Activated naive CD4-positive, alpha-beta T cell treated with anti-CD3 and anti-CD28 coated beads, Interleukin-2, amount 50 U/mL, for 24 hours (primary cell): ENCODE data around the gene SASH3.

Source experiments
- H3K27ac Mint-ChIP-seq: one replicate; pipeline ENCODE4 v1.8.0; 2021; ENCODE audit warnings: mild to moderate bottlenecking, mixed read lengths
- H3K27me3 Mint-ChIP-seq: one replicate; pipeline ENCODE4 v1.8.0; 2021; ENCODE audit warnings: mixed read lengths
- H3K36me3 Mint-ChIP-seq: one replicate; pipeline ENCODE4 v1.8.0; 2021; ENCODE audit warnings: mixed read lengths
- H3K4me1 Mint-ChIP-seq: one replicate; pipeline ENCODE4 v1.8.0; 2021; ENCODE audit warnings: mixed read lengths
- H3K4me3 Mint-ChIP-seq: one replicate; pipeline ENCODE4 v1.8.0; 2021; ENCODE audit warnings: mild to moderate bottlenecking, mixed read lengths
- H3K9me3 Mint-ChIP-seq: one replicate; pipeline ENCODE4 v1.8.0; 2021; ENCODE audit warnings: mixed read lengths

SASH3 gene

DNA sequence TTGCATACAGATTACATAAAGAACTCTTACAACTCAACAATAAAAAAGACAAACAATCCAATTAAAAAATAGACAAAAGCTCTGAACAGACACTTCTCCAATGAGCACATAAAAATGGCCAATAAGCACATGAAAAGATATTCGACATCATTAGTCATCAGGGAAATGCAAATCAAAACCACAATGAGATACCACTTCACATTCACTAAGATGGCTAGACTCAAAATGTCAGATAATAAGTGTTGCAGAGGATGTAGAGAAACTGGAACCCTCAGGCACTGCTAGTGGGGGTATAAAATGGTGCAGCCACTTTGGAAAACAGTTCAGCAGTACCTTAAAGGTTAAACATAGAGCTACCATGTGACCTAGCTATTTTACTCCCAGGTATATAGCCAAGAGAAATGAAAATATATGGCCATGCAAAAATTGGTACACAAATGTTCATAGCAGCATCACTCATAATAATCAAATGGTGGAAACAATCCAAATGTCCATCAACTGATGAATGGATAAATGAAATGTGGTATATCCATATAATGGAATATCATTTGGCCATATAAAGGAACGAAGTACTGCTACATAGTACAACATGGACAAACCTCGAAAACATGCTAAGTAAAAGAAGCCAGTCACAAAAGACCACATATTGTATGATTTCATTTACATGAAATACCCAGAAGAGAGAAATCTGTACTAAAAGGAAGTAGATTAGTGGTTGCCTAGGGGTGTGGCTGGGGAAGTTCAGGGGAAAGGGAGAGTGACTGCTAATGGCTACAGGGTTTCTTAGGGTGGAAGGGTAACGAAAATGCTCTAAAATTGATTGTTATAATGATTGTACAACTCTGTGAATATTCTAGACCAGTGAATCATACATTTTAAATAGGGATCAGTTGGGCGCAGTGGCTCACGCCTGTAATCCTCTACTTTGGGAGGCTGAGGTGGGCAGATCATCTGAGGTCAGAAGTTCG, 29.4 kb downstream of the SASH3 start:
- Mint-ChIP-seq H3K36me3 (peaks cover 14% of the 10 kb centered on the region), H3K4me1 (peaks cover 16% of the 10 kb centered on the region), H3K4me3 (no peak overlapping the region), H3K9me3 (no peaks in the 10 kb centered on the region), H3K27ac (no peak overlapping the region), H3K27me3 (no peaks in the 10 kb centered on the region)

- no peak overlapping the region for H3K4me3 Mint-ChIP-seq
- H3K4me1 Mint-ChIP-seq, result peaks cover 8% of the 10 kb centered on the region
- H3K27ac Mint-ChIP-seq, result no peak overlapping the region
- H3K27me3 Mint-ChIP-seq, result no peaks in the 10 kb centered on the region
- H3K9me3 Mint-ChIP-seq, result no peaks in the 10 kb centered on the region
- H3K36me3 Mint-ChIP-seq, result peaks cover 9% of the 10 kb centered on the region
Observed at GRCh38 chrX:129813662-129814368, 34.1 kb downstream of the SASH3 start.

DNA sequence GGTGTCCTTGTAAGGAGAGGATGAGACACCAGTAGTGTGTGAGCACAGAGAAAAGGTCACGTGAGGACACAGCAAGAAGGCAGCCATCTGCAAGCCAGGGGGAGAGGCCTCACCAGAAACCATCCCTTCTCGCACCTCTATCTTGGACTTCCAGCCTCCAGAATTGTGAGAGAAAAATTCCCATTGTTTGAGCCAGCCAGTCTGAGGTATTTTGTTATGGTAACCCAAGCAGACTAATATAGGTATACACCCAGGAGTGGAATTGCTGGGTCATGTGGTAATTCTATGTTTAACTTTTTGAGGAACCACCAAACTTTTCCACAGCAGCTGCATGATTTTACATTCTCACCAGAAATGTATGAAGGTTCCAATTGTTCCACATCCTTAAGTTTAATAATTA, 38.4 kb downstream of the SASH3 start:
- H3K9me3 Mint-ChIP-seq, result no peaks in the 10 kb centered on the region
- H3K4me3 Mint-ChIP-seq, result no peak overlapping the region
- peaks cover 1% of the 10 kb centered on the region for H3K36me3 Mint-ChIP-seq
- no peak overlapping the region for H3K27ac Mint-ChIP-seq
- H3K4me1 Mint-ChIP-seq, result no peaks in the 10 kb centered on the region
- H3K27me3 Mint-ChIP-seq, result no peaks in the 10 kb centered on the region

DNA sequence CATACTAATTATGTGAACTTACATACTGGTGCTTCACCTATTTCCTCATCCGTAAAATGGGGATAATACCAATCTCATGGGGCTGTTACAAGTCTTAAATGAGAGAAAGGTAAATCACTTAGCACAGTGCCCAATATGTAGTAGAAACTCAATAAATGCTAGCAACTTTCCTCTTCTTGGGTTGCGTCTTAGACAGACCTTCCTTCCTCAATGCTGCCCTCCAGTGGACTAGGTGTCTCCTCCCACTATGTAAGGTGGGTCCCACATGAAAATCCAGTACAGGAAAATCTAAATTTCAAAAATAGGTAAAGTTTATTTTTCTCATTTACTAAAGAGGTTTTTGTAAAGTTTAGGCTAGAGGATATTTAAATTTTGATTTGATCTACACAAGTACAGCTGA, 43.4 kb downstream of the SASH3 start:
- no peak overlapping the region for H3K27ac Mint-ChIP-seq
- H3K4me1 Mint-ChIP-seq, result peaks cover 10% of the 10 kb centered on the region
- no peak overlapping the region for H3K4me3 Mint-ChIP-seq
- no peaks in the 10 kb centered on the region for H3K27me3 Mint-ChIP-seq
- peaks cover 5% of the 10 kb centered on the region for H3K36me3 Mint-ChIP-seq
- no peaks in the 10 kb centered on the region for H3K9me3 Mint-ChIP-seq

DNA sequence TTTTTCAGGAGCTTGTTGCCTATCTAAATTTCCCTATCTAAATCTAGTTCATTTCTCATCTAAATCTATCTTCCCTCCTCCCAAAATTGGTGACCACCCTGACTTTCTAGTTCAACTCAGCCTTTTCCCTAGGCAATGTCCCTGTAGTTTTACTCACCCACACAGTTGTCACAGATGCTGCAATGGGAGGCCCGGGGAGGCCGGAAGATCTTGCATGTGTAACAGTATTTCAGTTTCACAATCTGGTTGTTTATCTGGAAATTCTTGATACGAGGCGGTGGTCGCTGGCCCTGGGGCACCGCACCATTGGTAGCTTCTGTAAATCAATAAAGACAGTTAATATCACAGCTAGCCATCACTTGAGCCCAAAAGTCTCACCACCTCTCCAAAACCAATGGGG, 43.8 kb downstream of the SASH3 start:
- Mint-ChIP-seq H3K27ac (peak overlapping the region; percentile 30), H3K4me3 (no peak overlapping the region), H3K9me3 (no peaks in the 10 kb centered on the region)

DNA sequence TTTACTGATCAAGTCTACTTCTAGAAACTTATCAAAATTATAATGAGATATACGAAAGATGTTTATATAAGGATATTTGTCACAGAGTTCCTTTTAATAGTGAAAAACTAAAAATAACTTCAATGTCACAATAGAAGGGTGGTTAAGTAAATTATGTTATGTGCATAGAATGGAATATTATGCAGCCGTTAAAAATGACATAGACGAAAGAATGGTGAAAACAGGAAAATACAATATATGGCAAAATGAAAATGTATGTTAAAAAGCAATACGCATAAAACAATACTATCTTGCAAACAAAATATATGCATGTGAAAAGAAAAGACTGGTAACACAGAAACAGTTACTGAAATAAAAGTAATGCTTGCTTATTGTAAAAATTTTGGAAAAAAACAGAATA, 44.9 kb downstream of the SASH3 start:
- Mint-ChIP-seq H3K9me3 (no peaks in the 10 kb centered on the region), H3K36me3 (peaks cover 7% of the 10 kb centered on the region), H3K4me1 (peaks cover 10% of the 10 kb centered on the region), H3K27ac (no peak overlapping the region), H3K4me3 (no peak overlapping the region), H3K27me3 (no peaks in the 10 kb centered on the region)

More for the DNA sequence above, 43.8 kb downstream of the SASH3 start:
- Mint-ChIP-seq H3K4me1 (peaks cover 10% of the 10 kb centered on the region), H3K36me3 (peaks cover 5% of the 10 kb centered on the region), H3K27me3 (no peaks in the 10 kb centered on the region)

DNA sequence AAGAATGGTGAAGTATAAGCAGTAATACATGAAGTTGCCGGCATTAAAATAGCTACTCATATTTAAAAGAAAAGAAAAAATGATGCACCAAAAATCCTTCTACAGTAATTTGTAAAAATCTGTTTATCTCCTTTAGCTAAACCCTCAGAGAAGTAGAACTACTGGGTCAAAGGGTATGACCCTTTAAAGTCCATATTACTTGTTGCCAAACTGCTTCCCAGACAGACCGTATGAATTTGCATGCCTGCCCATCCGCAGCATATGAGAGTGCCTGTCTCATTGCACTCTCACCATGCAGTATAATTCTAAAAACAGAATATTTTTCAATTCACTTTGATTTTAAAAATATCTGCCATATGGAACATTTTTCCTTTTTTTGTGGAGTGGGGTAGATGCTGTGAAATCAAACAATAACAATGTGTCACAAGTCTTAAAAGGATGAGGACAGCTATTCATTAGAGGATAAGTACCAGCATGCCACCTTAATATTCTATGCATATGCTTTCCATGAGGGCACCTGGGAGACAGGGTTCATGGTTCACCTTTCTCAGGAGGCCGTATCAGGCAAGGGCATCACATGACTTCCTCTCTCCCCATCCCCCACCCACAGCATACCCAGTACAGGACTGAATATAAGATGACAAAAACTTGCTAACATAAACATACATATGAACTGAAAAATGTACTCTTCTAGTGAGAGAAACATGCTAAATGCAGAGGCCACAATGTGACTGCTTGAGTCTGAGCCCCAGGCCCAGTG, 46.2 kb downstream of the SASH3 start:
- H3K36me3 Mint-ChIP-seq, result peaks cover 8% of the 10 kb centered on the region
- H3K9me3 Mint-ChIP-seq, result no peaks in the 10 kb centered on the region
- H3K27me3 Mint-ChIP-seq, result no peaks in the 10 kb centered on the region
- peaks cover 10% of the 10 kb centered on the region for H3K4me1 Mint-ChIP-seq
- H3K4me3 Mint-ChIP-seq, result no peak overlapping the region
- H3K27ac Mint-ChIP-seq, result no peak overlapping the region

- Mint-ChIP-seq H3K36me3 (peaks cover 3% of the 10 kb centered on the region), H3K4me3 (no peak overlapping the region), H3K27me3 (no peaks in the 10 kb centered on the region), H3K27ac (no peak overlapping the region), H3K9me3 (no peaks in the 10 kb centered on the region), H3K4me1 (peaks cover 10% of the 10 kb centered on the region)
Observed at GRCh38 chrX:129830494-129830893, 50.7 kb downstream of the SASH3 start.

DNA sequence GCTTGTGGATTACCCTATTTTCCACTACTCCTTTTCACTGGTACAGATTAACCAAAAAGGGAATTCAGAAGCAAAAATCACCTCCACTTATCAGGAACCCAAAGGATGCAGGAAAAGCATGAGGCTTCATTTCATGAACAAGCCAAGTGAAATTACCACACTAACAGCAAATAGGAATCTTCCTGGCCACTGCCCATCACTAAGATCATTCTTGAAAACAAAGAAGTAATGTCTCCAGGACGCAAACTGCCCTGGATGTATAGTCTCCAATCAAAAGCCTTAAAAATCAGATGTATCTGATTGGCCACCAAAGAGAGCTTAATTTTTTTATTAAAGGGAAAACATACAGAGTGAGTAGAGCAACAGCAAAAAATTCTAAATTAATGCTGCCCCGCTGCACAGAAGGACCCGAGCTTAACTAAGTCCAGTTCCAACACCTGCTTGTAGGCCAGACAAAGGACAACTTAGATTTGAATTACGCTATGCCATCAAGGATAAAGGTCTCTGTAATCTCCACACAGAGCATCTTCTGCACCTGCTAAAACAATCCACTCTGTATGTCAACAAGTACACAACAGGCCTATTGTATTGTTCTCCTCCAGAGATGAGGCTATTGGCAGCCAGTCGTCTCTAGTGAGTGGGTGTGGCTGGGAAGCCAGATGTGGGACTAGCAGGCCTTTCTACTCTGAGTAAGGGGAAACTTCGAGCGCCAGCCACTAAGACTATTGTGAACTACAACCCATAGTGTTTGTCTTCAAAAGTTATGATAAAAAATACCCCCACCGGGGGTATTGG, 51.5 kb downstream of the SASH3 start:
- H3K4me3 Mint-ChIP-seq, result no peak overlapping the region
- no peaks in the 10 kb centered on the region for H3K9me3 Mint-ChIP-seq
- H3K27me3 Mint-ChIP-seq, result no peaks in the 10 kb centered on the region
- peaks cover 2% of the 10 kb centered on the region for H3K4me1 Mint-ChIP-seq
- peaks cover 3% of the 10 kb centered on the region for H3K36me3 Mint-ChIP-seq
- H3K27ac Mint-ChIP-seq, result no peak overlapping the region

- Mint-ChIP-seq H3K27ac (peak overlapping the region; percentile 23), H3K4me3 (no peak overlapping the region), H3K27me3 (no peaks in the 10 kb centered on the region), H3K9me3 (no peaks in the 10 kb centered on the region), H3K4me1 (no peaks in the 10 kb centered on the region), H3K36me3 (peaks cover 6% of the 10 kb centered on the region)
Observed at GRCh38 chrX:129833153-129833990, 53.6 kb downstream of the SASH3 start.

GRCh38 chrX:129836827-129837226, 57.1 kb downstream of the SASH3 start:
- Mint-ChIP-seq H3K27me3 (no peaks in the 10 kb centered on the region), H3K4me3 (no peak overlapping the region), H3K27ac (no peak overlapping the region), H3K4me1 (peaks cover 15% of the 10 kb centered on the region), H3K9me3 (no peaks in the 10 kb centered on the region), H3K36me3 (peaks cover 2% of the 10 kb centered on the region)

- Mint-ChIP-seq H3K4me1 (peaks cover 26% of the 10 kb centered on the region), H3K9me3 (no peaks in the 10 kb centered on the region), H3K36me3 (peaks cover 2% of the 10 kb centered on the region), H3K4me3 (no peak overlapping the region), H3K27me3 (no peaks in the 10 kb centered on the region), H3K27ac (no peak overlapping the region)
Observed at GRCh38 chrX:129840344-129840743, 60.6 kb downstream of the SASH3 start.

GRCh38 chrX:129842510-129843208, 62.9 kb downstream of the SASH3 start:
- H3K36me3 Mint-ChIP-seq, result no peaks in the 10 kb centered on the region
- H3K27ac Mint-ChIP-seq, result peak overlapping the region; percentile 74
- H3K4me1 Mint-ChIP-seq, result peaks cover 41% of the 10 kb centered on the region
- peak overlapping the region; percentile 88 for H3K4me3 Mint-ChIP-seq
- H3K9me3 Mint-ChIP-seq, result no peaks in the 10 kb centered on the region
- H3K27me3 Mint-ChIP-seq, result no peaks in the 10 kb centered on the region

DNA sequence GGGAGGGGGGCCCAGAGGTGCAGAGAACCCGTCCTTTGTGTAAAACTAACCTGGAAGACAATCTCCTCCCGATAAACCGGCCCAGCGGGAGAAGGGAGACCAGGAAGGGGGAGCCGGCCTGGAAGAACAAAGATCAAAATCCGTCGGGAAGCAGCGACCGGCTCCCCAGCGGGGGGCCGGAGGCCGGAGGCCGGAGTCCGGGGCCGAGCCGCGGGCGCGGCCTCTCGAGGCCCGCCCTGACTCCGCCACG, 63.4 kb downstream of the SASH3 start:
- Mint-ChIP-seq H3K4me1 (peaks cover 41% of the 10 kb centered on the region), H3K27ac (peak overlapping the region; percentile 74), H3K27me3 (no peaks in the 10 kb centered on the region)

More for the DNA sequence above, 63.4 kb downstream of the SASH3 start:
- Mint-ChIP-seq H3K4me3 (peak overlapping the region; percentile 88), H3K9me3 (no peaks in the 10 kb centered on the region), H3K36me3 (no peaks in the 10 kb centered on the region)
